Liver (tissue), 9 donors: ENCODE results near the gene R3HDML. TPM values are rescaled to one million over a fixed set of nuclear protein-coding genes. Genes with fewer than 3 reads are reported as not detected.

Experiments
- DNase-seq: peaks from one replicate; pipeline ENCODE4 v3.0.0-alpha.2; 2017; ENCODE audit warnings: low spot score
- H3K27ac ChIP-seq, 2 donors: one replicate each; pipeline ENCODE4 v1.7.0; 2013; ENCODE audit warnings: inconsistent platforms in 2 of 2, low read length in 2 of 2, control low read depth in 1 of 2, low read depth in 1 of 2, mild to moderate bottlenecking in 1 of 2
- H3K27me3 ChIP-seq, 4 donors: one replicate each; pipeline versions ENCODE4 v1.6.1 to v1.7.0; 2013; ENCODE audit warnings: low read length in 3 of 4, inconsistent platforms in 1 of 4, mild to moderate bottlenecking in 1 of 4, moderate library complexity in 1 of 4; ENCODE audit not compliant: control insufficient read depth in 4 of 4, insufficient read depth in 4 of 4
- H3K36me3 ChIP-seq, 4 donors: one replicate each; pipeline versions ENCODE4 v1.6.1 to v1.7.0; 2013; ENCODE audit warnings: low read length in 3 of 4, mild to moderate bottlenecking in 3 of 4, low read depth in 1 of 4, moderate library complexity in 1 of 4; ENCODE audit not compliant: control insufficient read depth in 4 of 4, insufficient read depth in 3 of 4
- H3K4me1 ChIP-seq, 4 donors: one replicate each; pipeline versions ENCODE4 v1.6.1 to v1.7.0; 2013; ENCODE audit warnings: low read length in 3 of 4, mild to moderate bottlenecking in 3 of 4, moderate library complexity in 1 of 4; ENCODE audit not compliant: control insufficient read depth in 4 of 4, insufficient read depth in 4 of 4
- H3K4me3 ChIP-seq, 3 donors: one replicate each; pipeline versions ENCODE4 v1.6.1 to v1.7.0; 2013; ENCODE audit warnings: low read length in 3 of 3, control low read depth in 1 of 3, low read depth in 1 of 3, mild to moderate bottlenecking in 1 of 3
- H3K9ac ChIP-seq, 2 donors: one replicate each; pipeline ENCODE4 v1.7.0; 2013; ENCODE audit warnings: low read length in 2 of 2, mild to moderate bottlenecking in 2 of 2, moderate library complexity in 2 of 2, control low read depth in 1 of 2, low read depth in 1 of 2
- H3K9me3 ChIP-seq, 4 donors: one replicate each; pipeline versions ENCODE4 v1.6.1 to v1.7.0; 2013; ENCODE audit warnings: low read length in 3 of 4; ENCODE audit not compliant: control insufficient read depth in 4 of 4
- ATF3 ChIP-seq: IDR thresholded peaks from 2 replicates; pipeline ENCODE4 v1.6.1; 2016; ENCODE audit warnings: antibody characterized with exemption
- CTCF ChIP-seq: fragments of 150-350 bp; IDR thresholded peaks from 2 replicates; pipeline ENCODE4 v1.5.1; 2017; ENCODE audit warnings: improper control_type of control experiment, low read depth, low read length; ENCODE audit not compliant: missing input control
- EGR1 ChIP-seq, 2 donors: IDR thresholded peaks; 2 replicates each; pipeline ENCODE4 v1.6.1; 2016 to 2018; ENCODE audit warnings: antibody characterized with exemption in 2 of 2, low read depth in 2 of 2
- FOXA2 ChIP-seq: IDR thresholded peaks from 2 replicates; pipeline ENCODE4 v1.6.1; 2016; ENCODE audit warnings: antibody characterized with exemption
- GABPA ChIP-seq, 2 donors: IDR thresholded peaks in 1 of 2; conservative IDR thresholded peaks in 1 of 2; 2 replicates each; pipeline ENCODE4 v1.6.1; 2016; ENCODE audit warnings: antibody characterized with exemption in 2 of 2, mild to moderate bottlenecking in 1 of 2, moderate library complexity in 1 of 2
- HNF4A ChIP-seq, 2 donors: conservative IDR thresholded peaks; 2 replicates each; pipeline ENCODE4 v1.6.1; 2016; ENCODE audit warnings: antibody characterized with exemption in 2 of 2, mild to moderate bottlenecking in 2 of 2
- MAX ChIP-seq: IDR thresholded peaks from 2 replicates; pipeline ENCODE4 v1.6.1; 2016; ENCODE audit warnings: antibody characterized with exemption
- NR2F2 ChIP-seq: IDR thresholded peaks from 2 replicates; pipeline ENCODE4 v1.6.1; 2016; ENCODE audit warnings: antibody characterized with exemption
- REST ChIP-seq: IDR thresholded peaks from 2 replicates; pipeline ENCODE4 v1.6.1; 2016; ENCODE audit warnings: antibody characterized with exemption, mild to moderate bottlenecking
- RXRA ChIP-seq, 2 donors: IDR thresholded peaks; 2 replicates each; pipeline ENCODE4 v1.6.1; 2017 to 2018; ENCODE audit warnings: antibody characterized with exemption in 2 of 2, mild to moderate bottlenecking in 1 of 2
- SP1 ChIP-seq: IDR thresholded peaks from 2 replicates; pipeline ENCODE4 v1.6.1; 2018; ENCODE audit warnings: antibody characterized with exemption, mild to moderate bottlenecking
- TAF1 ChIP-seq: conservative IDR thresholded peaks from 2 replicates; pipeline ENCODE4 v1.6.1; 2016; ENCODE audit warnings: antibody characterized with exemption, mild to moderate bottlenecking
- ZBTB33 ChIP-seq: IDR thresholded peaks from 2 replicates; pipeline ENCODE4 v1.6.1; 2016; ENCODE audit warnings: antibody characterized with exemption
- WGBS: extraction: QIAGEN DNeasy Blood & Tissue Kit; methylation state at CpG from one replicate; pipeline ENCODE4 v1.1.7; 2013; 5-methylcytosine and 5-hydroxymethylcytosine counted together
- polyA plus RNA-seq, 2 donors: library from polyadenylated mRNA; stranded (reverse) in 1 of 2; unstranded in 1 of 2; fragments of 200-250 nt in 1 of 2; fragments of >200 nt in 1 of 2; fragmentation: Nextera tagmentation in 1 of 2; extraction: Ambion mirVana in 1 of 2; gene quantifications; one replicate each; pipeline versions ENCODE4 v1.2.1 to v1.2.3, GENCODE V29; 2013 to 2015
- total RNA-seq, 2 donors: library from RNA; depleted of rRNA; stranded (reverse); fragments of >200 nt; gene quantifications; one replicate each; pipeline ENCODE4 v1.2.3, GENCODE V29; 2014
- donor health status: healthy.
- donor health status: healthy.
- donor health status: healthy.
- donor health status: healthy.
- donor health status: healthy.

The R3HDML gene
- total and polyA plus RNA-seq, 4 donors: not detected

GRCh38 chr20:44396369-44397130 is 59.7 kb downstream of the R3HDML start:
- Histone ChIP-seq H3K4me3 (no peak overlapping the region), H3K4me1 (peaks cover 12 to 71% (median 43%) of the 10 kb centered on the region in 4 donors), H3K9ac (no peak overlapping the region), H3K36me3 (peaks cover 0 to 2% (median 0%) of the 10 kb centered on the region in 4 donors), H3K9me3 (no peaks in the 10 kb centered on the region), H3K27ac (peak overlapping the region; percentile 91 to 93), H3K27me3 (no peaks in the 10 kb centered on the region)
- TF ChIP-seq TAF1: no peak
- TF ChIP-seq REST: peak; percentile 98
- TF ChIP-seq EGR1 (IDR thresholded peaks at IDR 0.05; ENCODE audit: low read depth in 2 of 2): no peak
- no peak for TF ChIP-seq FOXA2
- TF ChIP-seq SP1: no peak
- no peak for TF ChIP-seq ATF3
- peak in 1 of 2 donors; percentile 17 for TF ChIP-seq RXRA (IDR thresholded peaks at IDR 0.05)
- TF ChIP-seq CTCF: no peak
- no peak for TF ChIP-seq HNF4A (conservative IDR thresholded peaks at IDR 0.05)
- DNase-seq: no peak
- 61% methylated on average over 8 of the region's 8 CpGs for WGBS

GRCh38 chr20:44398335-44398734 is 61.5 kb downstream of the R3HDML start:
- TF ChIP-seq MAX (no peak), NR2F2 (no peak), GABPA (IDR thresholded peaks at IDR 0.05 in 1 of 2, conservative IDR thresholded peaks at IDR 0.05 in 1 of 2) (no peak), HNF4A (conservative IDR thresholded peaks at IDR 0.05) (no peak), ZBTB33 (no peak)
- peak overlapping the region in 1 of 2 donors; percentile 17 for H3K27ac ChIP-seq
- H3K27me3 ChIP-seq: no peaks in the 10 kb centered on the region
- WGBS: 86% methylated on average over 2 of the region's 2 CpGs
- H3K4me3 ChIP-seq: no peak overlapping the region
- peaks cover 0 to 3% (median 0%) of the 10 kb centered on the region in 4 donors for H3K36me3 ChIP-seq
- H3K4me1 ChIP-seq: peaks cover 5 to 61% (median 36%) of the 10 kb centered on the region in 4 donors
- H3K9ac ChIP-seq: no peak overlapping the region
- no peaks in the 10 kb centered on the region for H3K9me3 ChIP-seq
- DNase-seq: no peak
